GM18517 (cell line): ENCODE results near the gene TCF20.

ENCODE experiments used
- ATAC-seq: cut with Tn5 transposase; IDR thresholded peaks from one replicate; pipeline ENCODE4 v1.9.1; 2021; ENCODE audit warnings: mild to moderate bottlenecking, moderate library complexity; ENCODE audit not compliant: unreplicated experiment

The TCF20 gene

DNA sequence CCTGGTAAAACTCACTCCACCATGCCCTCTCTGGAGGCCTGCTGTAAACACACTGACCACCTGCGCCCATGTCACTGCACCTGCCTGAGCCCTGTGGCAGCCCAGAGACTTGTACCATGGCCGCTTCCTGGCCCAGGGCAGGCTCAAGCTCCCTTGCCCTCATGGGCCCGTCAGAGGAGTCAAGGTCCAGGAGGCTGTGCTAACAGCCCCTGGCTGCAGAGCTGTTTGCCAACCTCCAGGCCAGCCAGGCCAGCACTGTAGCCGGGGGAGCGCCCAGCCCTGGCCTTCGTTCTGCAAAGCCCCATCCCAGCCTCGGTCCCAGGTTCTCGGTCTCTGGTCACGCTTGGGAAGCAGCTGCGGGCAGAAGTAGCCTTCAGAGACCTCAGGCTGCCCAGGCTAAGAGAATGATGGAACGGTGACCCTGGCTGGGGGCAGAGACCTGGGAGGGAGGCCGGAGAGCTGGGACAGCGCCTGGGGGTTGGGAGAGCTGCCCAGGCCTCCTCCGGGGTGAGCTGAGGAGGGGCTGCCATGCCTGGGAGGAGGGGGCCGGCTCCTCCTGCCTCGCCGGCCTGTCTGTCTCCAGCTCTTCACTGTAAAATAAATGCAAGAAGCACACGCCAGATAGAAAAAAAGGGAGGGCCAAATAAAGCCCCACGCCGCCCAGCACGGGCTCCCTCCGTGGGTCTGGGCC, 11.9 kb upstream of the TCF20 start:
- no peak for ATAC-seq

DNA sequence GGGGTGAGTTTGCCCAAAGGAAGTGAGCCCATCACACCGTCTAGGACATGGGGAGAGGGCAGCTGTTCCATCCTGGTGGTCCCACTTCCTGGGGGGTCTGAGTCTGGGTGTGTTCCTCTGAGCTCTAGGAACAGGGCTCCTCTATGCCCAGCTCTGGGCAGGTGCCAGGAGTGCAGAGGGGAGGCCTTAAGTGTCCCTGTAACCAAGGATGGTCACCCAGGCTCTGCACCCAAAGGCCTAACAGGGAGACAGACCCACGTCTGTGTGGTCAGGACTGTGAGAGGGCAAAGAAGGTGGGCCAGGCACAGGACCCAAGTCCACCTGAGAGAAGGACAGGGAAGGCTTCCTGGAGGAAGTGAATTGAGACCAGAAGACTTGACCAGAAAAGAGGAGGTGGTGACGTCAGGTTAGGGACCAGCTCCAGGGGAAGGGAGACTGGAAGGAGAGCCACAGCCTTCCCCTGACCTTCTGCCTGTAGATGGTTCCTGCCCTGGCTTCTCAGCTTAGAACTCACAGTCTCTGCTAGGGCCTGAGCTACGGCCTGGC, 11.3 kb upstream of the TCF20 start:
- ATAC-seq = no peak

DNA sequence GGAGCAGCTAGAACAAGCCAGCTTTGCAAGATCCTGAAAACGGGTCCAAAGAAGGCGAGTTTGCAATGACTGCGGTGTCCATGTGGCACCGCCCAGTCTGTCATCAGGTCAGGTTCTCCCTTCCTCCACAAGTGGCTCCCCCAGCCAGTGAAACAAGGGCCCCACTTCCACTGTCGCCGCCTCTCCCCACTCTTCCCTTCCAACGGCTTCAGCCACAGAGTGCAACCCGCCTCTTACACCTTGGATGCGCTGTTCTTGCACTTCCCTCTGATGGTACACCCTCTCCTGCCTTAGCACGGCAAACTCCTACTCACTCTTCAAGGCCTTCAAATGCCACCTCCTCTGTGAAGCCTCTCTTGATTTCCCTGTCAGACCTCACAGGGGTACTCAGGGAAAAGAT, 10.8 kb upstream of the TCF20 start:
- ATAC-seq = no peak

DNA sequence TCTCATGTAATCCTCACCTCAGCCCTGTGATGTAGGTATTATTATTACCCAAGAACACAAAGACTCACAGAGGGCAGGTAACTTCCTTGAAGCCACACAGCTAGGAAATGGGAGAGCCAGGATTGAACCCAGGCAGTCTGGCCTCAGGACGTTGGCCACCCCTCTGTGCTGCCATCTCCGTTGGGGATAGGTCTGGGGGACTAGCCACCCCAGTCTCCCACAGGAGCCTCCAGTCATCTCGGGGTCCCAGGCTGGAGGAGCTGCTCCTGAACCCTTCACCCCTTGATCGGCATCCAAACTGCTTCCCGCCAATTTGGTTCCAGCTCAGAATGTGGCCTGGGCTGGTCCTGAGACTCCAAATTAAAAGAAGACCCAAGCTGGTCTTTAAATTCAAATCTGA, 10.4 kb upstream of the TCF20 start:
- no peak for ATAC-seq

DNA sequence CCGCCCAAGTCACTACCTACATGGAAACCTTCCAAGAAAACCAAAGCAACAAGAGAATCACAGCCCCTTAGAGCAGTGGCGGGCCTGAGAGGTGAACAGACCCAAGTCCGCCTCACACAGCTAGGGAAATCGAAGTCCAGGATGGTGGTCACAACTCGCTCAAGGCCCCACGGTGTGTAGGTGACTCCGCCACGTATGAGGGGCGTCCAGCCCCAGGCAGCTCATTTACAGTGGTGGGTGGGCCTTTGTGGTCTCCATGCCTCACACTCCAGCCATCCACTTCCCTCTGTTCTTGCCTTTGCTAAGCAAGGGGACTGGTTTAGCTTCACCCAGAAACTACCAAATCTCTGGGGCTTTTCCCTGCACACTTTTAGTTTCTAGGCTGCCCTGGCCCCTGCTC, 9.7 kb upstream of the TCF20 start:
- no peak for ATAC-seq

DNA sequence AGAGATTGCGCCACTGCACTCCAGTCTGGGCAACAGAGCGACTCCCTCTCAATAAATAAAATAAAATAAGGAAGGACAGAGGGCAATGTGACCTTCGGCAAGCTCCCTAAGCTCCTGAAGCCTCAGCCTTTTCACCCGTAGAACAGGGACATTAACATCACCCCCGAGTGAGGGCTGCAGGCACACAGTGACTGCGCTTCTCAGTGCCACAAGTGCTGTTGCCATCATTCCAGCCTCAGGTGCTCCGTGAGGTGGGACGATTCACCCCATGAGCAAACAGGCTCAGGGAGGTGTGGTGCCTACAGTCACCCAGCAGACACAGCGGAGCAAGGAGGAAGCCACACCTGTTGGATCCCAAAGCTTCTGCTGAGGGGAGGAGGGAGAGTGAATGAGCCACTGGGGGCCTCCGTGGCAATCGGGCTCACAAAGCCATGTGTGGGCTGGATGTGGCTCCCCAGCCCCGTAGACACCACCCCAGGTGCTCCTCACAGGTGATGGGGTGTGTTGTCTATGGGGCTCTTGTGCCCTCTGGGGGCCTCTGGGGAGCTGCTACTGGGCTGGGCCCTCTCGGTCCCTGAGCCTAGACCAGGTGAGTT, 9.1 kb upstream of the TCF20 start:
- no peak for ATAC-seq

DNA sequence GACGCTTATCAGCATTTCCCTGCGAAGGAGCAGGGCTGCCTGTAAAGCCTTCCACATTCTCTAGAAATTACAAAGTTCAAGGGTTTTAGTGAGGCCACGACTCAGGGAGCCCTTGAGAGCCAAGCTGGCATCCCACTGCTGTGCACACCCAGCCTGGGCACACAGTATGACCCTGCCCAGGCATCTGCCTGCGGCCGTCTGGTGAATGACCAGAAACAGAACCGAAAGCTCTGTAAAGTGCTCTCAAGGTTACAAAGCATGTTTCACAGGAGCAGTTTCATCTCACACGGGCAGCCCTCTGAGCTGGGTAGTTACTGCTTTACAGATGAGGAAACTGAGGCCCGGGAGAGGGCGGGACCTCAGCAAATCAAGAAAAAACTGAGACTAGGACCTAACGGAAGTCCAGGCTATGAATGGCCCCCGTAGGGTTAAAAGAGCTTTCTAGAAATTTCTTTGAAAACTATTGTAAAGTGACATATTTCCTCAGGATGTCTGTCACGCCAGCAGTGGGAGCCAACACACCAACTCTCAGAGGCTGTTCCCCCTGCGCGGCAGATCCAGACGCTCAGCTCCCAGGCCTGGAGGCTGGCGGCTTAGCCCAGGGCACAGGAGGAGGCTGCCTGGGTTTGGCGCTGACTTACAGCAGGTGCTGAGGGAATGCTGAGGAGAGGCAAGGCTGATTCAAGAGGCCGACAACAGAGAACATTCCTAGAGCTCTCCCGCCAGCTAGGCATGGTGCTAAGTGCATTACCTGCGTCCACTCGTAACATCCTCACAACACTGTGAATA, 7.7 kb upstream of the TCF20 start:
- no peak for ATAC-seq

DNA sequence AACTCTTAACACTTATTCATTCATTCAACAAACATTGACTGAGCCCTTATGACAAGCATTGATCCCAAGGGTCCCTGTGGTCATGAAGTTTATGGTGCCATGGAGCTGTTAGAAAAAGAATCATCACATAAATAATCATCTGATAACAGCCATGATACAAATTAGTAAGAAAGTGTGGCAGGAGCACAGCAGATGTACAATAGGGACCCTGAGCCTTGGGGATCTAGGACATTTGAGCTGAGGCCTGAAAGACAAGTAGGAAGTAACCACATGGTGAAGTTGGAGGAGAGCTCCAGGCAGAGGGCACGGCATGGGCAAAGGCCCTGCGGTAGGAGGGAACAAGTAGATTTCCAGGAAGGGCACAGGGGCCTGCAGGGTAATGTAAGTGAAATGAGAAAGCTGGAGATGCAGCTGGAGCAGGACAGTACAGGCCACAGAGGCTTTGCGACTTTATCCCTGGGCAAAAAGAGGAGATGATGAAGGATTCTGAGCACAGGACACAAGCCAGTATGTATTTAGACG, 6.8 kb upstream of the TCF20 start:
- ATAC-seq = no peak

DNA sequence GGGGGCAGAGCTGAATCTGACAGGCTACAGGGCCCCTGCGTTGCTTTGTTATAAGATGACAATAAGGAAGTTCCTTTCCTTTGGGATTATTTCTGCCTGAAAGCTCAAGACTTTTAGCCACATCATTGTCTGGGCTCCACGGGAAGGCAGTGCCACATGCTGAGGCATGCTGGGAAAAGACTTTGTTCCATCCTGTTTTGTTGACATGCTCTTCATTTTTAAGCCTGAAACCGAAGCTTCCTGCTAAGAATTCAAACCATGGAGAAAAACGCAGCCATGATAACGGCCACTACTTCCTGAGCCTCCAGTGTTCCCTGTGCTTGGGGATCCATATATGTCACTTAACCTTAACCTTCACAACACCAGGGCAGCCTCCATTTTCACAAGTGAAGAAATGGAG, 5.5 kb upstream of the TCF20 start:
- no peak for ATAC-seq

DNA sequence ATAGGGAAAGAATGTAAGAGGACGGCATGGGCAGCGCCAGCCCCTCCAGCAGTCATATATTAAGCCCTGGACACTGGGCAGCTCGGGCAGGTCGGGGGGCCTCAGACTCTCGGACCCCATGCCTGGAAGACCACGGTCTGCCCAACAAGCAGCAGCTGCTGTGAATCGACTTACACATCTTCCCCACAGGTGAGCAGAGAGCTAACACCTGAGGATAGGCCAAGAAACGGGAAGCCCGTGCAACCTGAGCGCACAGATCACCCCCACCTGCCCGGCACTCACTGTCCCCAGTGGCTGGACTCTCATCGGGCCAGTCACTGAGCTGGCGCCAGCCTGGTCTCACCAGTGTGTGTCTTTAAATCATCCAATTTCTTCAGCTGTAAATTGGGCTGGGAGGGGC, 4.7 kb upstream of the TCF20 start:
- no peak for ATAC-seq

DNA sequence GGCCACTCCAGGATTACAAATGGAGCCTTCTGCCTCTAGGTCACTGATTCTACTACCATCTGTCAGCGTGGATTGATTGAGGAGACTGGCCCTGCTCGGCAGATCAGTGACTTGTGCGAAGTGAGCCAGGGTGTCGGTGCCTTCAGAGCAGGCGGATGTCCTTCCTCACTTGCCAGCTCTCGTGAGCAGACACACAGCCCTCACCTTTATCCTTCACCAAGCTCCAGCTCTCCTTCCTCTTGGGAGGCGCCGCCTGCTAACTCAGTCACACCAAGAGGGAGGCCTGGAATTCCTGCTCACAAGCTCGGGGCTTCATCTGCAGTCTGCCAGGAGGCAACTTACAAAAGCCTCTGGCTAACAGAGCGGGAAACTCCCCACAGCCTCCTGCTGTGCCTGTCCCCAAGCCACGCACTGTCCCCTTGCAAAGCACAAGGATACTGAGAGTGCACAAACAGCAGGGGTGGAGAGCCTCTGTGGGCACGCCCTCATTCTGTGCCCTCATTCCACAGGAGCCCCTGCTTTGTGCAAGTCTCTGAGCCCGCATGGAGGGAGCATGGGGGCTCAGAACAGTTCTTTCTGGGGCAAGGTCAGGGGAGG, 3.5 kb upstream of the TCF20 start:
- no peak for ATAC-seq

DNA sequence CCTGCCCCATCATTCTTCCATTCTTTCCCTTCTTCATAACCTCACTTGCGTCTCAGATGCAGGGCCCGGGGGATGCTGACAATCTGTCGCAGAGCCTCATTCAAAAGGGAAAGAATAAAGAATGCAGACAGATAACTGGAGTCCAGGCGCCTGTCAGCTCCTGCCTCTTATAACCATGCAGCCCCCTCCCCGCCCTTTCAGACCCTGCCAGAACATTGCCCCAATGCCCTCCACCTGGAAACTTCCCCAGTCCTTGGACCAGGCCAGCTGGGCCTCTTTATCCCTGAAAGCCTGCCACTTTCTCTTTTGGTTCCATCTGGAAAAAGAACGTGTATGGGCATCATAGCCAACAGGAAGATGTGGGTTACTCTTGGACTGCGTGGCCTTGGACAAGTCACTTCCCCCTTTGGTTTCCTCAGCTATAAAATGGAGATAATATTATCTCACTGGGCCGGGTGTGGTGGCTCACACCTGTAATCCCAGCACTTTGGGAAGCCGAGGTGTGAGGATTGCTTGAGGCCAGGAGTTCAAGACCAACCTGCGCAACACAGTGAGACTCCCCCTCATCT, 2.1 kb upstream of the TCF20 start:
- no peak for ATAC-seq

DNA sequence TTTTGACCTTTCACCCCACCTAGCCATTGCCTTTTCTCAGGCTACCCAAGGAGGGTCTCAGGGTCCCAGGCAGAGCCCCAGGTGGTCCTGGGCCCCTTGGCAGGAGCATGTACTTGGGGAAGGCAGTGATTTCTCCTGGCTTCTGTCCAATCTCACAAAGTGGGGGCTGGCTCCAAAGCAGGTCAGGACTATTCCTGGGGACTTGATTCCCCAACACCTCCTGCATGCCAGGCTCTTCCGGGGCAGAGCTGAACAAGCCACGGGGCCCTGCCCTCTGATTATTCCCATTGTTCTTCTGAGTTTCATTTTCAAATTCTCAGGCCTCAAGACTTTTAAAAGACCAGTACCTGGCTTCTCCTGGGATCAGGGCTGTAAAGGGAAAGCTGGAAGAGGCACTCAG, 1.5 kb upstream of the TCF20 start:
- ATAC-seq = no peak

DNA sequence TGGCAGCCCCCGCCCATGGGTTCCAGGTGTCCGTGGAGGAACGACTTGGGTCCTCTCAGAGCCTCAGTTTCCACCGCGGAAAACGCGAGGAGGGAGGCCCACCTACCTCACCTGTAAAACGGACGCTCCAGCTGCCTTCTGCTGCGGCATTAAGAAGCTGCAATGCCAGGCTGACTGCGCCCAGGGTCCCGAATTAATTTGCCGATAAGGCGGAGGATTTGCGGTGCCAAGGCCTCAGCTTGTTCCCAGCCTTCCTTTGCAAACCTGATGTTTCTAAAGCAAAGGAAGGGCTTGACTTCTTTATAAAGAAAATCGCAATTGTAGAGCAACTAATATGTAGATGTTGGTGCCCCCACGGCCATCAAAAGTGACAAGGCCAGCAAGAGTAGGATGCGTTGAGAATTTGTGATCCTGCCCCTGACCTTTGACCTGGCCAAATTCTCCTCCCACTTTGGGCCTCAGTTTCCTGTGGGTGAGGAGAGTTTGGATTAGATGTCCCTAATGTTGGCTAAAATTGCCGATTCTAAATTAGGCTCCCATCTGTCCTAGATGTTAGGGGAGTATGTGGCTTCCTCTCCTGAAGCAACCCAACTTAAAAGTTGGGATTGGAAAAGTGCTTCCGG, 849 bp upstream of the TCF20 start:
- ATAC-seq = no peak

DNA sequence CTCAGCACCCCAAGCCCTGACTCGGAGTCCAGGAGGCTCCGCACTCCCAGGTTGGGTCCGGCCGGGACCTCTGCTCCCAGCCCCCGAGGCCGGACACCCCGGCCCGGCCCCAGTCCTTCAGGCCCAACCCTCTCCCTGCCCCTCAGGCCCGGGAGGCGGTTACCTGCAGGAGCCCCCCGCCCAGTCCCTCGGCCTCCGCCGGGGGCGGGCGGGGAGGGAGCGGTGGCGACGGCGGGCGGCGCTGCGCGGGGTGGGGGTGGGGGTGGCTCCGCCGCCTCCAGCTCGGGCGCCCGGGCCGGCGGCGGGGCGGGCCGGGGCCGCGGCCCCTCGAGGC, 310 bp downstream of the TCF20 start:
- ATAC-seq = no peak

DNA sequence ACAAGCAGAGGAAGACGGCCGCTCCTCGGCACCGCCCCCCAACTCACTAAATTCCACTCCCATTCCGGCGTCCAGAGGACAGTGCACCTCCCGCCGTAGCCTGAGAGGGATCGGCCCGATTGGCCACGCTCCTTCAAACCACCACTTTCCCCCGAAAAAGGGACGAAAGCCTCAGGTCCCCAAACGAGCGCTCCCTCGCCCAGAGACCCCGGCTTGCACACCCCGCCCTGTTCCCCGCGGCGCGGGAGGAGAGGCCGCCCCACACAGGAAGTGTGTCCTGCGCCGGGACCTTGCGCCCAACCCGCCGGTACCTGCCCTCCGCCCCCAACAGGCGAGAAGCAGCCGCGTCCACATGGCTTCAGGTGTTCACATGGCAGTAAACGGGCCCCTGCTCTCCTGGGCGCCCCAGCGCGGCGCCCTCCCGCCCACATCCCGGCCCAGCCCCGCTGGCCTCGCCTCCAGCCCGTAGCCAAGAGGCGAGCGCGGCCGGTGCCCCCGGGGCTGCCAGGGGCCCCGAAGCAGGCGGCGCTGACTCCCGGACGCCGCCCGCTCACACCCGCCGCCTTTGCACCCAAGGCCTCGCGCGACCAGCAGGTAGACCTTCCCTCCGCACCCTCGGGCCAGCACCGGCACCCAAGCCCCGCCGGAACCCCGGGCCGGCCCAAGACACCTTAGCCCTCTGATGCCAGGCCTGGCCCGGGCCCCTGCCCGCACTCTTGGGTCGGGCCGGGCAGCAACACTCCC, 849 bp downstream of the TCF20 start:
- no peak for ATAC-seq

DNA sequence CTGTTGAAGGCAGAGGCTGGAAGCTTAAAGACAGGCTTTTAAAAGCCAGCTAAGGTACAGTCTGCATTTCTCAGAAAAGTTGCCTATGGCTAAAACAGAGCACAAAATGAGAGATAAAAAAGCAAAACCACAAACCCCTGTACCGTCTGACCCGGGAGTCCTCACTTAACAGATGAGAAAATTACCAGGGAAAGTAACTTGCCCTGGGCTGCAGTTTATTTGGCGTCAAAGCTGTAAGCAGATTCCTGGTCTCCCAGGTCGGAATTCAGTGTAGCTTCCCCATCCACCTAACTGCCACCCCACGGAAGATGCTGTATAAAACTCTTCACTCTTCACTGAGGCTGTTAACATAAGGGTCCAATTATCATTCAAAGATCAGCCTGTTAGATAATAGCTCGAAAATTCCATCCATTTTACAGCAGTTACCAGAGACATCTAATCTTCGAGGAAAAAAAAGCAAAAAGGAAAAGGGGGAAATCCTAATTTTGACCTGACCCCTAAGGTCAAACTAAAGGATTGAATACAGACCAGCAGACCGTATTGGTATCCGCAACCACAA, 1.5 kb downstream of the TCF20 start:
- no peak for ATAC-seq

DNA sequence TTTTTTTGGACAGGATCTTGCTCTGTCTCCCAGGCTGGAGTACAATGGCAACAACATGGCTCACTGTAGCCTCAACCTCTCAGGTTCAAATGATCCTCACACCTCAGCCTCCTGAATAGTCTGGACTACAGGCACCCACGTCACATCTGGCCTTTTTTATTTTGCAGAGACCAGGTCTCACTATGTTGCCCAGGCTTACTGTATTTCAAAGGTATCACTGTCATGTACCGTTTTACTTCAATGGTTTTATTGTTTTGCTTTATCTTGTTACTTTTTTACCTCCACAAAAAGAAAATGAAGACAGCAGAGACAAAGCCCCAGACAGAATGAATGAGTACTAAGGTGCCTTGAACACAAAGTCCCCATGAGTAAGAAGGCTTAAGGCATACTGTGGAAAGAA, 5.1 kb downstream of the TCF20 start:
- ATAC-seq = no peak

DNA sequence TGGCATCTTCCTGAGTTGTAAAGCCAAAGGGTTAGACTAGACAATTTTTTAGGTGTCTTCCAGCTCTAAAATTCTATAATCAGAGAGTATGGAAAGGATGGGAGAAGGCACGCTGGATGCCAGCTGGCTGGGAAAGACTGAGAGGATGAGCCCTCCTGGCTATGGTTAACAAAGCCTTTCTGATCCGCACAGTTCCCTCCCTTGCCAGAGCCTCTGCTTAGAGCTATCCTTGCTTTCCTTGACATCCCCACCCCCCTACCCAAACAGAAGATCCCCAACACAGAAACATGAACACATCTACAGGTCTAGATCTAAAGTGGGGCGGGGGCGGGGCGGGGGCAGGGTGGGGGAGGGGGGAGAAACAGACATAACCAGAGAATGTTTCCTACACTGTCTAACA, 6.5 kb downstream of the TCF20 start:
- ATAC-seq = no peak

DNA sequence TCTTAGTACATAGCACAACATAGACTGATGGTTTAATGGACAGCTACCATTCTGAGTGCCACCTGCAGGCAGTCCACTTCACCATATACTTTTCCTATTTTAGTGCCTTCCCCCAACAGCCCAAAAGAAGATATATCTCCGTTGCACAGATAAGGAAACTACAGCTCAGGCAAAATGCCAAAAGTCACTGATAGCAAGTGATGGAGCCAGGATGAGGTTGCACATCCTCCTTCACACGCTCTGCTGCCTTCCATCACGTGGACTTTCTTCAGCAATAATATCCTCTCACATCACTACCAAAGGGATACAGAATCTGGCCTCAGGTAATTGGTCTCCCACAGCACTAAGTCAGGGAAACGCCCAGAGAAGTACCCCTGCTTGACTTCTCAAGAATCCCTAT, 7.5 kb downstream of the TCF20 start:
- no peak for ATAC-seq
